WTC11 (cell line): Measurements from ENCODE around the gene MMP17.

ENCODE experiments used
- CTCF ChIP-seq: fragments of 200-600 bp; IDR thresholded peaks from 2 replicates; pipeline ENCODE4 v1.8.0; 2022; ENCODE audit warnings: antibody characterized with exemption
- FOXP4 ChIP-seq: sonication (generic); formaldehyde crosslinking; IDR thresholded peaks from 2 replicates; pipeline ENCODE4 v1.8.0; 2022; ENCODE audit warnings: mild to moderate bottlenecking, missing genetic modification reagents
- NFE2L1 ChIP-seq: sonication (generic); formaldehyde crosslinking; IDR thresholded peaks from 2 replicates; pipeline ENCODE4 v1.8.1; 2023; ENCODE audit warnings: missing genetic modification reagents
- TCF7 ChIP-seq: sonication (generic); formaldehyde crosslinking; IDR thresholded peaks from 2 replicates; pipeline ENCODE4 v1.8.0; 2022; ENCODE audit warnings: mild to moderate bottlenecking, low read depth, missing genetic modification reagents, moderate library complexity

- no peak for TF ChIP-seq FOXP4 (CRISPR knock-in tag)
- TF ChIP-seq NFE2L1 (CRISPR knock-in tag): no peak
- TF ChIP-seq CTCF: no peak
- no peak for TF ChIP-seq TCF7
Observed at GRCh38 chr12:131857908-131858850, 30.0 kb downstream of the MMP17 start.
